ENCODE results near the gene DLST.

GRCh38 chr14:74929242-74929641 is 47.5 kb downstream of the DLST start:
- TF ChIP-seq CTCF (IDR thresholded peaks at IDR 0.05 in 4 of 5, conservative IDR thresholded peaks at IDR 0.05 in 1 of 5) (no peak), POLR2A (IDR thresholded peaks at IDR 0.05) (no peak)

All from gastrocnemius medialis (tissue), 4 donors.